Fibroblast of pulmonary artery (primary cell): ENCODE measurements around the gene SBF2.

Experiments
- DNase-seq: peaks from one replicate; pipeline ENCODE4 v3.0.0-alpha.2; 2010; ENCODE audit warnings: low read depth
- H3K4me3 ChIP-seq: replicated peaks from 2 replicates; pipeline ENCODE4 v1.5.1; 2011; ENCODE audit warnings: low read depth, mild to moderate bottlenecking, control low read depth, low read length, moderate library complexity
- CTCF ChIP-seq: IDR thresholded peaks from 2 replicates; pipeline ENCODE4 v1.5.1; 2011; ENCODE audit warnings: mild to moderate bottlenecking, control low read depth, low read length, inconsistent platforms; ENCODE audit errors: missing control alignments

SBF2 gene

DNA sequence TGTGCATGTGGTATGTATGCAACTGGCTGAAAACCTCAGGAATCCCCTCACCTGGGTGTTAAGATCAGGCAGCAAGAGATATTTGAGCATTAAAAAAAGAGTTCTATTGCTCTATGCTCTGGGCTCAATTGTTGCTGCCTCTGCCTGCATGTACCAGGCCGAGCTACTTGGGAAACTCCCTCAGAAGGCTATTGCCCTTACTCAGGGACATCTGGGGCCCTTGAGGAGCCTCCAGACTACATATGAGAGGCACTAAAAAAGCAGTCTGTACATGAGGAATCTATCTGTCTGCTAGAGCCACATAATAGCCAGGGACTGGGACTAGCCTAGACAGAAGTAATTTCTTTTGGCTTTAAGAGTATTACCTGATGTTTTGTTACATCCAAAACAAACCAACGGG is 510.0 kb downstream of the SBF2 start:
- no peak overlapping the region for H3K4me3 ChIP-seq
- no peak for DNase-seq
- no peak for TF ChIP-seq CTCF

- DNase-seq, result no peak
- TF ChIP-seq CTCF, result no peak
- no peak overlapping the region for H3K4me3 ChIP-seq
Measured at GRCh38 chr11:9780929-9781328, 513.1 kb downstream of the SBF2 start.

DNA sequence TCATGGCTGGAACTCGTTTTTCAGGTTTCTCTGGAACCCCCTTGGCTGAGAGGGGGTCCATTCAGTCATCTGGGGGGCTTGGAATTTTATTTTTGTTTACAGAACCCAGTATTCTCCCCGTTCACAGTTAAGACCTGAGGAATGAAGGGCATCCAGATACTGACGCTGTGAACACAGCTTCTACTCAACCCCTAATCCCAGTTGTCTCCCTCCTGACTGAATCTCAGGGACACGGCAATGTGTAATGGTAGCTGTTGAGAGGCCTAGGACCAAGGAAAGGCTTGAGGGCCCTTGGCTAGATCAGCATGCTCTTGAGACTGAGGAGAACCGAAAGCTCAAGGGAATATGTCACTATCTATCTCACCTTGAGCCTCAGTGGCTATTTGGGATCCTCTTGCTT is 516.5 kb downstream of the SBF2 start:
- no peak overlapping the region for H3K4me3 ChIP-seq
- TF ChIP-seq CTCF, result no peak
- no peak for DNase-seq

- DNase-seq, result no peak
- TF ChIP-seq CTCF, result no peak
- no peak overlapping the region for H3K4me3 ChIP-seq
Measured at GRCh38 chr11:9777066-9777465, 517.0 kb downstream of the SBF2 start.

DNA sequence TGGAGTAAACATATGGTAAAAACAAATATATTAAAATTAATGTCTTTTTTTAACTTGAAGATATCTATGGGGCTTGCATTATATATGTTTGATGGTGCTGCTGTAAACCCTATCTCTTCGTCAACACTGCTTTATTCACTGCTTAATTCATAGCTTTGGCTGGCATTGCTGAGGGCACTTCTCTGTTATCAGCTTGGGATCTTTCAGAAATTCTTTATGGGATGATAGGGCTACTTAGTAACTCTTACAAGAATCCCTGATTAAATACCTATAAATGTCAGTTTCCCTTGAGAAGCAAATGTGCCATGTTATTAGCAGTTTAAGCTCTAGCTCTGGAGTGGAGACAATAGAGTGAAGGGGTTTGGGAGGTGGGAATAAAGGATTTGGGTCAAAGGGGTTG is 517.8 kb downstream of the SBF2 start:
- no peak for DNase-seq
- no peak overlapping the region for H3K4me3 ChIP-seq
- no peak for TF ChIP-seq CTCF

DNA sequence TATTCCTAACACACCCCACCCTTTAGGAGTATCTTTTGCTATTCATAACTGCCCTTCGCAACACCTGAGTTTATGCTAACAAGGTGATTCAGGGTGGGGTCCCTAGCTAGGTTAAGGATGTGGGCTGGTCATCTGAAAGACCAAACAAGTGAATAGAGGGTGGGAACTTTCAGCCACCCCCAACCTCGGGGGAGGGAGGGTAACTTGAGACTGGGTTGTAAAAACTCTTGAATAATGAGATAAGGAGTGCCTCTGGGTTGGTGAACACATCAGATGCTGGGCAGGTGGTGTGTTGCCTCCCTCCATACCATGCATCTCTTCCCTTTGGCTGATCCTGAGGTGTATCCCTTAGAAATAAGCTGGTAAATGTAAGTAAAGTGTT is 518.6 kb downstream of the SBF2 start:
- no peak for TF ChIP-seq CTCF
- no peak overlapping the region for H3K4me3 ChIP-seq
- no peak for DNase-seq

DNA sequence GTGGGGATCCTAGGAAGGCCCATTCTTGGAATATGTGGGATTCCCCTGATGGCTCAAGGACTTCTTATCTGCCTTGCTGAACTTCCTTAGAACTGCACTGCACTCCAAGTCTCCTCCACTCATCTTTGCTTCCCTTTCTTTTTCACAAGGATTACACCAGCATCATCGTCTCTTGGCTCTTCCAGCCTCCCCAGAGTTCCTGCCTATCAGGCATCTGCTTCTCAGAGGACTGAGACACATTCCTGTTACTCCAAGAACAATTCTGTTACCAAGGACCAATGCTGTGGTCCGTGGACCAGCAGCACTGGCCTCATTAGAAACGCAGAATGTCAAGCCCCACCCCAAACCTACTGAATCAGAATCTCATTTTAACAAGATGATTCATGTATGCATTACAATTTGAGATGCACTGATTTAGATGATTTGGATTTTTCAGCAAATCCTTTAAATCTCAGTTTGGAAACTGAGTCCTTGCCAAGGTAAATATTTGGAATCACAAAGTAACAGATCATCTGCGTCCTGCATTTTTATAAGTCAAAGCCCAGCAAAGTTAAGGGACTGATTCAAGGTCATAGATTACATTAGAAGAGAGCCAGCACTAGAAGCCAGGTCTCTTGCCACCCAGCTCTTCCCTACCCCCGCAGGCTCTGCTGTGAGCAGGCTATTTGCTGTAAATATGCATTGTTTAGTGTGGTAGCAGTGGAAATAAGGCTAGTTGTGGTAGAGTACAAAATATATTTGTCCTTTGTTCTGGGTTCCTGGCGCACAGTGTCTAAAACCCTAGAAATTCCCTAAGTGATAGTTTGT is 519.2 kb downstream of the SBF2 start:
- no peak overlapping the region for H3K4me3 ChIP-seq
- TF ChIP-seq CTCF, result no peak
- DNase-seq, result peak; percentile 71
